GM06990 (cell line): Measurements from ENCODE around the gene TMEM151A.

Source experiments
- DNase-seq: peaks from one replicate; pipeline ENCODE4 v3.0.0-alpha.2; 2011; ENCODE audit not compliant: insufficient read length; ENCODE audit errors: extremely low read depth
- H3K27me3 ChIP-seq: replicated peaks from 2 replicates; pipeline ENCODE4 v1.6.0; 2011; ENCODE audit warnings: low read length; ENCODE audit not compliant: control insufficient read depth, insufficient read depth
- H3K36me3 ChIP-seq: 2 replicates; pipeline ENCODE4 v1.5.1; 2011; ENCODE audit warnings: low read length; ENCODE audit not compliant: control insufficient read depth, insufficient read depth
- H3K4me3 ChIP-seq: replicated peaks from 2 replicates; pipeline ENCODE4 v1.5.1; 2011; ENCODE audit warnings: low read depth, mild to moderate bottlenecking, control low read depth, low read length
- CTCF ChIP-seq: IDR thresholded peaks from 2 replicates; pipeline ENCODE4 v1.5.1; 2011; ENCODE audit warnings: low read length, control low read depth, mild to moderate bottlenecking, inconsistent platforms; ENCODE audit not compliant: insufficient read depth, poor library complexity, severe bottlenecking

Gene TMEM151A

GRCh38 chr11:66329165-66329673 is 37.5 kb downstream of the TMEM151A start:
- H3K27me3 ChIP-seq: no peaks in the 10 kb centered on the region
- no peak for TF ChIP-seq CTCF
- H3K4me3 ChIP-seq: no peak overlapping the region
- H3K36me3 ChIP-seq: no peaks in the 10 kb centered on the region
- DNase-seq: no peak

GRCh38 chr11:66330931-66331330 is 39.2 kb downstream of the TMEM151A start:
- TF ChIP-seq CTCF: no peak
- Histone ChIP-seq H3K36me3 (no peaks in the 10 kb centered on the region), H3K27me3 (no peaks in the 10 kb centered on the region), H3K4me3 (no peak overlapping the region)
- DNase-seq: no peak

GRCh38 chr11:66331542-66332370 is 40.1 kb downstream of the TMEM151A start:
- Histone ChIP-seq H3K27me3 (no peaks in the 10 kb centered on the region), H3K4me3 (no peak overlapping the region), H3K36me3 (no peaks in the 10 kb centered on the region)
- DNase-seq: no peak
- TF ChIP-seq CTCF: no peak

GRCh38 chr11:66332371-66333219 is 40.9 kb downstream of the TMEM151A start:
- no peak for DNase-seq
- no peak overlapping the region for H3K4me3 ChIP-seq
- TF ChIP-seq CTCF: no peak
- H3K36me3 ChIP-seq: peaks cover 7% of the 10 kb centered on the region
- no peaks in the 10 kb centered on the region for H3K27me3 ChIP-seq

- H3K36me3 ChIP-seq: peaks cover 10% of the 10 kb centered on the region
- DNase-seq: no peak
- no peak overlapping the region for H3K4me3 ChIP-seq
- TF ChIP-seq CTCF: no peak
- H3K27me3 ChIP-seq: no peaks in the 10 kb centered on the region
Measured at GRCh38 chr11:66333220-66333877, 41.7 kb downstream of the TMEM151A start.
